Psoas muscle (tissue), 8 donors: ENCODE measurements around the gene DGKB. TPM values are rescaled to one million over a fixed set of nuclear protein-coding genes. Genes with fewer than 3 reads are reported as not detected.

Experiments used
- ATAC-seq, 4 donors: fragments of 200-7000 bp; cut with Tn5 transposase; one replicate each; pipeline ENCODE4 v1.9.1; 2020; ENCODE audit warnings: moderate library complexity in 3 of 4, mild to moderate bottlenecking in 2 of 4
- DNase-seq, 2 donors: peaks; one replicate each; pipeline ENCODE4 v3.0.0-alpha.2; 2020
- H3K27ac ChIP-seq: fragments of 200-600 bp; one replicate; pipeline ENCODE4 v1.8.0; 2022
- H3K27me3 ChIP-seq, 3 donors: fragments of 200-600 bp in 1 of 3; one replicate each; pipeline versions ENCODE4 v1.6.1 to v1.8.0; 2013 to 2022; ENCODE audit warnings: low read length in 2 of 3, mild to moderate bottlenecking in 2 of 3, moderate library complexity in 1 of 3; ENCODE audit not compliant: insufficient read depth in 3 of 3
- H3K36me3 ChIP-seq, 2 donors: fragments of 200-600 bp in 1 of 2; one replicate each; pipeline versions ENCODE4 v1.6.1 to v1.8.0; 2013 to 2022; ENCODE audit warnings: low read depth in 1 of 2, mild to moderate bottlenecking in 1 of 2, moderate library complexity in 1 of 2; ENCODE audit not compliant: insufficient read depth in 1 of 2
- H3K4me1 ChIP-seq: fragments of 200-600 bp; one replicate; pipeline ENCODE4 v1.8.0; 2022
- H3K4me3 ChIP-seq: fragments of 200-600 bp; one replicate; pipeline ENCODE4 v1.8.0; 2022; ENCODE audit warnings: mild to moderate bottlenecking
- H3K9me3 ChIP-seq: fragments of 200-600 bp; one replicate; pipeline ENCODE4 v1.8.0; 2022
- CTCF ChIP-seq: fragments of 200-600 bp; IDR thresholded peaks from one replicate; pipeline ENCODE4 v1.8.0; 2022; ENCODE audit warnings: antibody characterized with exemption
- WGBS, 3 donors: extraction: QIAGEN DNeasy Blood & Tissue Kit; methylation state at CpG; one replicate each; pipeline versions ENCODE4 v1.1.6 to v1.1.7; 2013; 5-methylcytosine and 5-hydroxymethylcytosine counted together
- intact Hi-C, 2 donors: fragments of 100-400 bp; cut with DNase I; formaldehyde crosslinking; loops; one replicate each; pipeline versions ENCODE4 v1.11.0 to v1.14.2; 2022
- polyA plus RNA-seq, 3 donors: library from polyadenylated mRNA; stranded (reverse); fragments of 200-250 nt; gene quantifications; one replicate each; pipeline ENCODE4 v1.2.3, GENCODE V29; 2013
- total RNA-seq, 4 donors: library from RNA; stranded (reverse); fragmentation: NEBNext Ultra II Directional in 2 of 4; extraction: Animal tissue kit (Norgen Biotek cat#: 25700) in 2 of 4; gene quantifications; one replicate each; pipeline versions ENCODE4 v1.2.1 to v1.2.4, GENCODE V29; 2021 to 2023
- donor health status: healthy with polysubstance abuse.
- donor health status: DM: no; HTN: no; CAD: no; lungs with moderate emphysema.
- donor health status: Bipolar disorder and iron deficiency.
- donor health status: healthy.
- donor health status: DM: yes; HTN: yes; CAD: no.
- donor health status: DM: no; HTN: no; CAD: no.
- donor health status: DM: no; HTN: no; CAD: no.
- donor health status: DM: yes; HTN: yes; CAD: no.

DGKB gene
- total and polyA plus RNA-seq, 7 donors, result 0.01 to 0.26 (median 0.04) TPM; not detected in 2

DNA sequence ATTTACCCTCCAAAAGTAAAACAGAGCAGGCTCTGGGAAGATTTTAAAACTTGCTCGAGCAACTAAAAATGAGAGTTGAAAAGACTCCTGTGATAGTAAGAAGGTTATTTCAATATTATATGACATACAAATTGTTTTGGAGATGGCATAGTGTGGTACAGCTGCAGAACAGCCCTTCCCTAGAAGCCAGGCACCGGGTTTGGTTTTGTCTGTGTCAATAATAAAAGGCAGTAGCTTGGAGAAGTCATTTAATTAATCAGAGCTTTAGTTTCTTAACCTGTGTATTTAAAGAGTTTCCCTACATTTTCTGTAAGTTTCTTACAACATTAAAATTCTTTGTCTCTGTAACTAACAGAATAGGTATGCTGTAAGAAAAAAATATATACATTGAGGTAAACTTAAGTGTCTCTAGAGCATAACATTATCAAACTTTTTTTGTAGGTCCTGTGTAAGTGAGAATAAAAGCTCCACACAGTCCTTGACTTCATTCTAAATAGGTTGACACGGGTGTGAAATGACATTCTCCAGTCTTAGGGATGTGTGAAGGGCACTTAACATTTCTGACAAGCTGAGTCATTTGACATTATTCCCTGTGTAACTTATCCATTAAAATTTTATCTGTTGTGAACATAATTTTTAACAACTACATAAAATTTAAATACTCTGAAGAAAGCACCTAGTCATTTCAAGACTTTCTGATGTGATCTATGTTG, 488.1 kb downstream of the DGKB start:
- no peak for DNase-seq
- TF ChIP-seq CTCF, result no peak
- Histone ChIP-seq H3K4me1 (no peaks in the 10 kb centered on the region), H3K4me3 (no peak overlapping the region), H3K9me3 (no peaks in the 10 kb centered on the region), H3K27me3 (no peaks in the 10 kb centered on the region), H3K36me3 (no peaks in the 10 kb centered on the region), H3K27ac (no peak overlapping the region)
- no peak for ATAC-seq
- intact Hi-C loops, result no loop called here
- 59 to 71% (median 60%) methylated on average over 3 of the region's 3 CpGs for WGBS, 3 donors

- DNase-seq (no peak), ATAC-seq (no peak)
- no peaks in the 10 kb centered on the region for H3K27me3 ChIP-seq
- H3K27ac ChIP-seq, result no peak overlapping the region
- H3K36me3 ChIP-seq, result no peaks in the 10 kb centered on the region
- no peak for TF ChIP-seq CTCF
- no peak overlapping the region for H3K4me3 ChIP-seq
- no peaks in the 10 kb centered on the region for H3K9me3 ChIP-seq
- 64 to 69% (median 66%) methylated on average over 6 of the region's 6 CpGs for WGBS, 3 donors
- intact Hi-C loops, result no loop called here
- no peaks in the 10 kb centered on the region for H3K4me1 ChIP-seq
Measured at GRCh38 chr7:14407246-14408015, 495.1 kb downstream of the DGKB start.

- no peaks in the 10 kb centered on the region for H3K36me3 ChIP-seq
- 78 to 92% (median 91%) methylated on average over 2 of the region's 2 CpGs for WGBS, 3 donors
- H3K27ac ChIP-seq, result no peak overlapping the region
- H3K9me3 ChIP-seq, result no peaks in the 10 kb centered on the region
- no peak for DNase-seq
- no peak for ATAC-seq
- no peak for TF ChIP-seq CTCF
- intact Hi-C loops, result no loop called here
- no peaks in the 10 kb centered on the region for H3K4me1 ChIP-seq
- no peak overlapping the region for H3K4me3 ChIP-seq
- H3K27me3 ChIP-seq, result no peaks in the 10 kb centered on the region
Measured at GRCh38 chr7:14403587-14403986, 499.0 kb downstream of the DGKB start.

DNA sequence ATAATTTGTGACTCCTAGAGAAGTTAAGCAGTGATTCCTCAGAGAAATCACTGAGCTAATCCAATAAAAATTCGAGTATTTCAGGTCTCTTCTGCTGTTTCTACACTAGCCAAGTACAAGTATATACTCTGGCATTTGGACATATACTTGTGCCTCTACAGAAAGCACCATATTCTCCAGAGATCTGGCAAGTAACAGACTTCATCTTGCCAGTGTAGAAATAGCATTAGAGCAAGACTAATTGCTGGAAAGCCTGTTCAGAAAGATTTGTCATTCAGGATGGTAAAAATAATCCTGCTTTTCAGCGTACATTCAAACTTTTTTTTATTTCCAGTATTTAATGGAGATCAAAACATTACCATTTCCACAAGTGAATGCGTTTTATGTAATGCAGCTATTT, 502.3 kb downstream of the DGKB start:
- WGBS, 3 donors, result 17 to 26% (median 17%) methylated on average over 3 of the region's 3 CpGs
- intact Hi-C loops, result no loop called here
- Histone ChIP-seq H3K9me3 (no peaks in the 10 kb centered on the region), H3K4me3 (no peak overlapping the region), H3K27ac (no peak overlapping the region), H3K36me3 (no peaks in the 10 kb centered on the region), H3K4me1 (no peaks in the 10 kb centered on the region), H3K27me3 (no peaks in the 10 kb centered on the region)
- DNase-seq (no peak), ATAC-seq (no peak)
- no peak for TF ChIP-seq CTCF
